Ammon's horn (tissue), 1 donor: ENCODE results near the gene TRAF3IP1.

Source experiments
- DNase-seq: peaks from one replicate; pipeline ENCODE4 v3.0.0-alpha.2; 2016; ENCODE audit warnings: low spot score

Gene TRAF3IP1

GRCh38 chr2:238287737-238288649 lies 32.3 kb upstream of the TRAF3IP1 start, which contains the start of gene PER2:
Gene PER2 (minus strand): TSS chr2:238288610. CDS start chr2:238277936, 10,674 bp downstream.
- DNase-seq = peak; percentile 71

GRCh38 chr2:238288650-238289573 lies 31.4 kb upstream of the TRAF3IP1 start:
- peak; percentile 98 for DNase-seq

GRCh38 chr2:238289574-238289973 lies 30.7 kb upstream of the TRAF3IP1 start:
- DNase-seq = no peak

- DNase-seq = peak; percentile 71
These were observed 30.2 kb upstream of the TRAF3IP1 start for GRCh38 chr2:238290091-238290509.

GRCh38 chr2:238290715-238291549 lies 29.4 kb upstream of the TRAF3IP1 start:
- DNase-seq = no peak

GRCh38 chr2:238291550-238292281 lies 28.6 kb upstream of the TRAF3IP1 start:
- no peak for DNase-seq

GRCh38 chr2:238294046-238294392 lies 26.3 kb upstream of the TRAF3IP1 start:
- no peak for DNase-seq

- DNase-seq = no peak
These were observed 25.8 kb upstream of the TRAF3IP1 start for GRCh38 chr2:238294393-238295143.

- no peak for DNase-seq
These were observed 24.9 kb upstream of the TRAF3IP1 start for GRCh38 chr2:238295144-238296112.

GRCh38 chr2:238296638-238297457 lies 23.5 kb upstream of the TRAF3IP1 start:
- no peak for DNase-seq

- DNase-seq = no peak
These were observed 20.5 kb upstream of the TRAF3IP1 start for GRCh38 chr2:238299803-238300202.

DNA sequence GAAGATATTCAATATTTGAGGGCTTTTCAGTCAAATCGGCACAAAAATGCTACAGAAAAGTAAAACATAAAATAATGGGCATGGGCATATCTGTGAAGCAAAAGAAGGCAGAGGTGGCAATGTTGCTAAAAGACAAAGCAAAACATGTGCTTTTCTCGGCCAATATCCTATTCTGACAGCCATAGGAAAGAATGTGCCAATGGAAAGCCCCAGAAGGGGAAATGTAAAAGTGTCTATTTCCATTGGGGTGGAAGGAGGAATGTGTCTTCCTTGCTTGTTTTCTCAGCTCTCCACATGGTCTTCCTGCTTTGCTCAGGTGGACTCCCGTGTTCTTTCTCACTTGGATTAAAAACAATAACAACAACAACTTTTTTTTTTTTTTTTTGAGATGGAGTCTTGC lies 18.2 kb upstream of the TRAF3IP1 start:
- DNase-seq = no peak

DNA sequence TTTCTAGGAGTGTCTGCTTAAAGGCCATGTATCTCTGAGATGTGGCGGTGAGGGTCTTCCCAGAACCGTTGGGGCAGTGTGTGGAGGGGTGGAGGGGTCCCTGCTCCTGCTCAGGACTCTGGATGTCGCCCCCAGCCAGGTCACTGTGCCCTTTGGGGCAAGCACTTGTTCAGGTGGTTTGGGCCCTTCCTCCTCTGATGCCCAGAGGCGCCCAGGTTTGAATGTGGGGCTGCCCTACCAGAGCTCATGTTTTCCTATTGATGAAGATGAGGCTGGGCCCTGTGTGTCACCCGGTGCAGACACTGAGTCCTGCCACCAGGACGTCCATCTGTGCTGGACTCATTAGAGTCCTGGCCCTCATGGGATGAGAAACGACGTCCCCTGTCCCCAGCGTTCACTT lies 17.6 kb upstream of the TRAF3IP1 start:
- DNase-seq = no peak

DNA sequence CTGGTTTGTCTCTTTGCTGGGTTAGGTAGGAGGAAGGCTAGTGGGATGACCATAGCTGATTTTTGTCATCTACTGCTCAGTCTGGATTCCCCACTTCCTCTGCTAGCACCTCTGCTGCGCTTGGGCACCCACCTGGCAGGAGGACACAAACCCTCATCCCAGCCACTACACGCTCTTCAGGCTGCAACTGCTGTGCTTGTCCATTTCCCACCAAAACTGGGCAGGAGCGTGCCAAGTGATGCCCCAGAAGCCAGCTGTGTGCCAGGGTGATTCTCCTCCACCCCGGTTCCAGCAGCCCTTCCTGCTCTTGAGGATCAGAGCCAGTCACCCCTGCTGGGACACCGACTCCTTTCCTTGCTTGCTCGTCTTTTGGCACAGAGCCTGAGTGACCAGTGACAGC lies 16.2 kb upstream of the TRAF3IP1 start:
- DNase-seq = no peak

GRCh38 chr2:238305092-238305862 lies 15.0 kb upstream of the TRAF3IP1 start:
- no peak for DNase-seq

- no peak for DNase-seq
These were observed 14.2 kb upstream of the TRAF3IP1 start for GRCh38 chr2:238305965-238306671.

- DNase-seq = no peak
These were observed 13.7 kb upstream of the TRAF3IP1 start for GRCh38 chr2:238306672-238306998.
